NCI-H748 (cell line): ENCODE data around the gene CEP290.
"Not testable (repeated sequence)": the region's sequence is repeated elsewhere in the genome, so short reads cannot be mapped to it uniquely, and the experiment has no call there.

ENCODE experiments used
- DNase-seq: peaks from one replicate; lab custom pipeline; 2025; ENCODE audit not compliant: unreplicated experiment; lab: John Stamatoyannopoulos, UW

CEP290 gene

GRCh38 chr12:88057994-88058718 lies 83.7 kb downstream of the CEP290 start:
- no peak for DNase-seq

DNA sequence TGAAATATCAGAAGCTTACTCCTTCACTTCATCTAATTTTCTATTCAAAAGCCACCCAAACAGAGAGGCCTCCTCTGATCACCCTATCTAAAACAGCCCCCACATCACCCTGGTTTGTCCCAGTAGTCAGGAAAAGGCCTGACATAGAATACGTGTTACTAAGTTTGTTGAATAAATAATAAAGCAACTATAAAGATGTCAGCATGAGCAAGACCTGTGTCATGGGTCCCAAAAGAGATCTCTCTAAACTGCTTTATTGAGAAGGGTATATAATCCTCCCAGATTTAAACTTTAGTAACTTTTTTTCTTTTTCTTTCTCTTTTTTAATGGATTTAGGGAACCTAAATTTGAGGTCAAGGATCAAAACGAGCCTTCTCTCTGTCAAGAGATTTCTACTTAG lies 85.3 kb downstream of the CEP290 start:
- DNase-seq: no peak

DNA sequence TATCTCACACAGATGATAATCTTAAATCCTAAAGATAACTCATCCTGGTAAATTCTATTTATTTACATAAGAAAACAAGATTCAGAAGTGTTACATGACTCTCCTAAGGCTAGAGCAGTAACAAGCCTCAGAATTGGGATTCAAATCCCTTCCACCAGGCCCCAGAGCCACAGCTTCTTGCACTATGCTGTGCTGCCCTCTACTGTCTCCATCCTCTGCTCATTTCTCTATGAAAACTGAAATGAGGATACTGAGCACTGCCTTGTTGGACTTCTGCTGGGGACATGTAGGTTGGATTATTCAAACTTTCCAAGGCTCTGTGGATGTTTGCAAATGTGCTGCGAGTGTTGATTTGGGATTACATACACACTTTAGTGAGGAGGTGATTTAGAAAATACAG lies 89.2 kb downstream of the CEP290 start:
- DNase-seq: peak; percentile 66

DNA sequence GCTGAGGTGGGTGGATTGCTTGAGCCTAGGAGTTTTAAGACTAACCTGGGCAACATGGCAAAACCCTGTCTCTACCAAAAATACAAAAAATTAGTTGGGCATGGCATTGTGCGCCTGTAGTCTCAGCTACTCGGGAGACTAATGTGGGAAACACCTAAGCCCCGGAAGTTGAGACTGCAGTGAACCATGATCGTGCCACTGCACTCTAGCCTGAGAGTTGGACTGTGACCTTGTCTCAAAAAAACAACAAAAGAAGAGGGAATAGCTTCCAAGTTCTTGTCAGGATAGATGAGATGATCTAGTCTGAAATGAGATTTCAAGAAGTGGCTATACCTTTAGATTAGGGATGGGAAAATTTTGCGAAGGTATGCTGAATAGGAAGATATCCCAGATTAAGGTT lies 97.9 kb downstream of the CEP290 start:
- DNase-seq: no peak

GRCh38 chr12:88037770-88038169 lies 104.1 kb downstream of the CEP290 start:
- DNase-seq: no peak

DNA sequence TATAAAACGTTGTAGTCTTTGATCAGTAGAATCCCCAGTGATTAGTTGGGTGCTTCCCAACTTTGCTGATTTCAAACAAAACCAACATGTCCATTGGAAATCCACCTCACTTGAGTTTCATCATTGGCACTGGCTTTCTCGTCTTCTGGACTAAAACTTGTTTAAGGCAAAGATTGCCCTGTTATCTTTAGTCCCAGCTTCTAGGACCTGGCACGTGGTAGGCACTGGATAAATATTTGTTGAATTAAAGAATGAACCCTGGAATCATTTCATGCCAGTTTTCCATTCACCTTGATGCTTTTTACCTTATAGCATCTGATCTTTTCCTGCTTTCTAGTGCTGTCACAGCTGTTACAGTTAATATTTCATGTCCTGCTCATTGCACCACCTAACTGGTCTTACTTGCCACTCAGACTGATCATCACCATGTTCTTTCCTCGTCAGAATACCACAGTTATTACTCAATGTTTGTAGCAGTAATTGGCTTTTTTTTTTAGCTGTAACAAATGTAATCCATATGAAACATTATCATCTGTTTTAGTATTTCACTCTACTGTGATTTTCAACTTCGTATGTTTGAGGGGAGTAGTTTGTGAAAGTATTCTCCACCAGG lies 105.4 kb downstream of the CEP290 start:
- DNase-seq: no peak

- peak; percentile 50 for DNase-seq
These were observed 106.0 kb downstream of the CEP290 start for GRCh38 chr12:88035907-88036289.

- peak; percentile 92 for DNase-seq
These were observed 106.5 kb downstream of the CEP290 start for GRCh38 chr12:88035271-88035906.

- DNase-seq: not testable (repeated sequence)
These were observed 110.7 kb downstream of the CEP290 start for GRCh38 chr12:88031161-88031560.

GRCh38 chr12:88029093-88029665 lies 112.7 kb downstream of the CEP290 start, which contains the start of gene C12orf50:
TSS of gene C12orf50 (minus strand) at chr12:88029401. CDS start at chr12:88026962, 2,439 bp downstream.
- no peak for DNase-seq

GRCh38 chr12:88026196-88026595 lies 115.7 kb downstream of the CEP290 start:
- DNase-seq: no peak

GRCh38 chr12:88017964-88018363 lies 123.9 kb downstream of the CEP290 start:
- DNase-seq: no peak

GRCh38 chr12:88015825-88016224 lies 126.1 kb downstream of the CEP290 start:
- DNase-seq: no peak

GRCh38 chr12:88011755-88012154 lies 130.1 kb downstream of the CEP290 start:
- DNase-seq: no peak

GRCh38 chr12:88006351-88006750 lies 135.5 kb downstream of the CEP290 start:
- no peak for DNase-seq

- no peak for DNase-seq
These were observed 140.6 kb downstream of the CEP290 start for GRCh38 chr12:88001327-88001726.
